Measurements from ENCODE around the gene PSMG1.
A peak's percentile ranks its signal among the peaks of the same experiment; 100 is the strongest.

DNA sequence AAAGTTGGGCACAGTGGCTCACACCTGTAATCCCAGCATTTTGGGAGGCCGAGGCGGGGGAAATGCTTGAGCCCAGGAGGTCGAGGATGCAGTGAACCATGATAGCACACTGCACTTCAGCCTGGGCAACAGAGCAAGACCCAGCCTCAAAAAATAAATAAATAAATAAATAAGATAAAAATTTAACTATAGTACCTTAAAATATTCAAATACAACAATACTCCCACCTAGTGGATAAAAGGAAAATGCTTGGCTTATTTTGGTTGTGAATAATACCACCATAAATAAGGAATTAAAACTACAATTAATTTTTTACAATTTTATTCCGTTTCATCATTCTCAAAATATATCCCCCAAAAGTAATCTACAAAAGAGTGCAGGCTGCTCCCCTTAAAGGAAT, 8.1 kb downstream of the PSMG1 start:
- TF ChIP-seq, protein P1, sequence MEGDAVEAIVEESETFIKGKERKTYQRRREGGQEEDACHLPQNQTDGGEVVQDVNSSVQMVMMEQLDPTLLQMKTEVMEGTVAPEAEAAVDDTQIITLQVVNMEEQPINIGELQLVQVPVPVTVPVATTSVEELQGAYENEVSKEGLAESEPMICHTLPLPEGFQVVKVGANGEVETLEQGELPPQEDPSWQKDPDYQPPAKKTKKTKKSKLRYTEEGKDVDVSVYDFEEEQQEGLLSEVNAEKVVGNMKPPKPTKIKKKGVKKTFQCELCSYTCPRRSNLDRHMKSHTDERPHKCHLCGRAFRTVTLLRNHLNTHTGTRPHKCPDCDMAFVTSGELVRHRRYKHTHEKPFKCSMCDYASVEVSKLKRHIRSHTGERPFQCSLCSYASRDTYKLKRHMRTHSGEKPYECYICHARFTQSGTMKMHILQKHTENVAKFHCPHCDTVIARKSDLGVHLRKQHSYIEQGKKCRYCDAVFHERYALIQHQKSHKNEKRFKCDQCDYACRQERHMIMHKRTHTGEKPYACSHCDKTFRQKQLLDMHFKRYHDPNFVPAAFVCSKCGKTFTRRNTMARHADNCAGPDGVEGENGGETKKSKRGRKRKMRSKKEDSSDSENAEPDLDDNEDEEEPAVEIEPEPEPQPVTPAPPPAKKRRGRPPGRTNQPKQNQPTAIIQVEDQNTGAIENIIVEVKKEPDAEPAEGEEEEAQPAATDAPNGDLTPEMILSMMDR (conservative IDR thresholded peaks at IDR 0.05; ENCODE audit: low read depth, low read length): peak; percentile 45
- TF ChIP-seq EZH2phosphoT487 (IDR thresholded peaks at IDR 0.05; ENCODE audit: borderline replicate concordance, low read length): no peak
- no peak for TF ChIP-seq EZH2 (IDR thresholded peaks at IDR 0.05; ENCODE audit: low read length, unreplicated experiment)
